Breast epithelium (tissue), 3 donors: ENCODE results near the gene ATP4B.

Source experiments
- CTCF ChIP-seq, 3 donors: fragments of 450-650 bp; IDR thresholded peaks; one replicate each; pipeline ENCODE4 v1.5.1; 2016 to 2017; ENCODE audit warnings: antibody characterized with exemption in 3 of 3, mild to moderate bottlenecking in 3 of 3, moderate library complexity in 3 of 3
- POLR2A ChIP-seq: fragments of 450-650 bp; IDR thresholded peaks from one replicate; pipeline ENCODE4 v1.6.1; 2016; ENCODE audit warnings: antibody characterized with exemption, mild to moderate bottlenecking, moderate library complexity

GRCh38 chr13:113667771-113668490 lies 9.9 kb upstream of the ATP4B start:
- TF ChIP-seq POLR2A, result no peak
- no peak for TF ChIP-seq CTCF (IDR thresholded peaks at IDR 0.05)
